ENCODE data around the gene CAPN10.
"Not testable (repeated sequence)": the region's sequence is repeated elsewhere in the genome, so short reads cannot be mapped to it uniquely, and the experiment has no call there.

The CAPN10 gene

DNA sequence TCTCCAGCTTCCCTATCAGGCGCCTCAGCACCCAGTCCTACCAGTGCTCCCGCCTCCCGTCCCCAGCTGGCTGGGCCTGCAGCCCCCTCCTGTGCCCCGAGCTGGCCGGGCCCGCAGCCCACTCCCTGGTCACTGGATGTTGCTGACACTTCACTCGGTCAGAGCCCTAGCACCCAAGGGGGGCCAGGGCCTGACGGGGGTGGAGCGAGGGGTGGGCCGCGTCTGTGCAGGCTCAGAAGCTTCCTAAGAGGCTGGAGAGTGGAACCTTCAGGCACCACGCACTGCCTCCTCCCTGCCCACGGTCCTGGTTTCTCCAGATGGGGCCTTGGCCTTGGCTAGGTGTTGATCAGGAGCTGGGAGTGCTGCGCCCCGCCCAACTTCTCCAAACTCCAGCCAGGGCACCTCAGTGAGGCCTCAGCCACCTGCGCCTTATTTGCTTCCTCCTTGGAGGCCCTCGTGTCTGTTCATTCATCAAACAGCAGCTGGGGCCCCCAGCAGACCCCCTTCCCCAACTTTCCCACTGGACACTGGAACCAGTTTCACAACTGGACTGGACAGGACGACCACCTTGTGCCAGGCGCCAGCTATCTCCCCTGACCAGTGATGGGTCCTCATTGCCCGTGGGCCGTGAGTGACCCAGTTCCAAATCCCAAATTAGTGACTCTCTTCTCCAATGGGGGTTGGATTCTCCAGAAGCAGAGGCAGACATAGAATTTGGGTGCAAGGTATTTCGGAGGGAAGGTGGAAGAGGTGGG lies 16.7 kb downstream of the CAPN10 start:
- no peak for DNase-seq (ENCODE audit: low spot score)

DNA sequence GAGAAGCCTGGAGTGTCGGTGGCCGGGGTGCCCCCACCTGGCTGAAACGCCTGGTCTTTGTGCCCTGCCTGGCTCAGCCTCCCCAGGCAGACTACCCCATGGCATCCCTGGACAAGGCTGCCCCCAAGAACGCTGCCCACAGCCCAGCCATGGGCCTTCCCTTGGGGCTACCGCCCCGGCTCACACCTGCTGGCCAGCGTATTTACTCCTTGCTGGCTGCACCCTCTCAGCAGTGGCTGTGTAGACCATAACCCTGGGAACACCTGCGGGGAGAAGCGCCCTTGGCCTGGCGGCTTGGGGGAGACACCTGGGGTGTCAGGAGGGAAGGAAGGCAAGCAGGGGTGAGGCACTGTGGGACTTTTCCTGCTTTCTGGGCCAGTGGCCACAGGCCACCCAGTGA lies 17.3 kb downstream of the CAPN10 start:
- peak; percentile 37 for DNase-seq (ENCODE audit: low spot score)

DNA sequence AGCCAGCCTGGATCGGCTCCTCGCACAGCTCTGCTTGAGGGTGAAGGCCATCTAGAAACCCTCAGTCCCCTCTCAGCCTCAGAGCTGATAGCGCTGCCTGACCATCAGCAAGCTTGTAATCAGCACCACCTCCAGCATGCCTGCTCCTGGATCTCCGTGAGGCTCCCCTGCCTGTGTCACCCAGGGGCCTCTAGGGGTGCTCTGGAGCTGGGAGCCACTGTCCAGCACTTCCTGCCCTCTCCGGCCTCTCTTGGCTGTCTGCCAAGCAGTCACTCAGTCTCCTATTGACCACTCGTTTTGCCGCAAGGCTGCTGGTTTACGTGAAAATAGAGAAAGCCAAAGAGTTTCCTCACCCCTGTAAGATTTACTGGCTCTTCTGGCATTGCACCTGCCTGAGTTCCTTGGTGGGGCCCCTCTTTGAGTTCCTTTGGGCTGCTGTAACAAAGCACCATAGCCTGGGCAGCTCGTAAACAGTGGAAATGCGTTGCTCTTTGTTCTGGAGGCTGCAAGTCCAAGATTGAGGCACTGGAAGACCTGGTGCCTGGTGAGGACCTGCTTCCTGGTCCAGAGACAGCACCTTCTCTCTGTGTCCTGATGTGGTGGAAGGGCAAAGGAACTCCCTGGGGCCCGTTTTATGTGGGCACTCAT lies 17.9 kb downstream of the CAPN10 start:
- peak; percentile 100 for DNase-seq (ENCODE audit: low spot score)

DNA sequence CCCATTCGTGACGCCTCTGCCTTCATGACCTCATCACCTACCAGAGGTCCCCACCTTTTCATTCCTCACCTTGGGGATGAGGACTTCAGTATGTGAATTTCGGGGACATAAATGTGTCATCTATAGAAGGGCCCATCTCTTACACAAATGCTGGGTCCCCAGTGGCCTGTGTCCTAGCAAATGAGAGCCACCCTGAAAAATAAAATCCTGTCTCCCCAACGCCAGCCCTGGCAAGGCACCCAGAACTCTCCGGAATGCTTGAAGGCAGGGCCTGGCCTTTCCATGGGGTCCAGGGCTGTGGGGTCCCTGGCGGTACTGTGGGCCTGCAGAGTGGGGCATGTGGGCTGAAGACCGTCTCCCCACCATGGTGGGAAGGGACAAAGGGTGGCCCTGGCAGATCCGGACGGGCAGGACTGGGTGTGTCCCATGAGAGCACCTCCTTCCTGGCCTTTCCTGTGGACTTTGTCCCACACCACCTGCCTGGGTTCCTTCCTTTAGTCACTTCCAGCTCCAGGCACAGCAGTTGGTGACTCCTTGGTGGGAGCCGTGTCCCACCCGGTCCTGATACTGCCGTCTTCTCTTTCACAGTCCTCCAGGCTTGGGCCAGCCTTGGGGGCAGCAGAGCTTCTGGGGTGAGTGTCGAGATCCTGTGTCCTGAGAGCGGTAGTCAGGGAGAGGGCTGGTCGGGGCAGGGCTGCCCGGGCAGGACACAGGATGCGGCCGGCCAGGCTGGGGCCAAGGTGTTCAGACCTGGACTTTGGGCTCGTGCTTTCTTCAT lies 18.6 kb downstream of the CAPN10 start:
- DNase-seq (ENCODE audit: low spot score): peak; percentile 58

DNA sequence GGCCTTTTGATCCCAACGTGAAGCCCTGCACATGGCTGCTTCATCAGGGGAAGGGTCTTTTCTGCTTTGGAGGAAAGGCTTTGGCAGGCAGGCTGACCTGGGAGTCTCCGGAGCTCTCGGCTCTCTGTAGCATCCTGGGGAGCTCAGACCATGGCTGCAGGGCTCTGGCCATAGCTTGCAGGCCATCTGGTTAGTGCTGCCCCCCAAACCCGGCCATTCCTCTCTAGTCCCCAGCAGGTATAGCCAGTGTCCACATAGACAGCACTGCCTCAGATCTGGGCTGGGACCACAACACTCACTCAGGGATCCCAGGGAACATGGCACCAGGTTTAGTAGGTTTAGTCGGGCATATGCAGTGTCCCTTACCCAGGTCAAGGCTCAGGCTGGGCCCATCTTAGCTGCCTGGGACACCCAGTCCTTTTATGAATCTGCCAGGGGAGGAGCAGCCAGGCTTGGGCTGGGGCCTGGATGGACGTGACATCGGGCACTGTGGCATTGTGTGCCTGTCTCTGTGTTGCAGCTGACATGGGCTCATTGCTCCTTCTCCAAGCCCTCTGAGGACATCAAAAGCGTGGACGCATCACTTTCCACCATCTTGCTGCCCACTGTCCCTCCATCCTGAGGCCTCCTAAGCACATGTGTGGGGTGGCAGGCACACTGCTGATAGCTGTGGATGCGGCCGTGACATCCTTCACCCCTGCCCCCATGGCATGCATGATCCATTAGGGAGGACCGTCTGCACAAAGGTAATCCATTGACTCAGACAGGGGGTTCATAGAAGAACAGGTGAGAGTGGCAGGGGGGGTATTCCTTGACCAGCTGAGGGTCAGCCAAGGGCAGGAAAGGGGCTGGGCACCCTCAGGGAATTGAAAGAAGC lies 19.6 kb downstream of the CAPN10 start:
- no peak for DNase-seq (ENCODE audit: low spot score)

DNA sequence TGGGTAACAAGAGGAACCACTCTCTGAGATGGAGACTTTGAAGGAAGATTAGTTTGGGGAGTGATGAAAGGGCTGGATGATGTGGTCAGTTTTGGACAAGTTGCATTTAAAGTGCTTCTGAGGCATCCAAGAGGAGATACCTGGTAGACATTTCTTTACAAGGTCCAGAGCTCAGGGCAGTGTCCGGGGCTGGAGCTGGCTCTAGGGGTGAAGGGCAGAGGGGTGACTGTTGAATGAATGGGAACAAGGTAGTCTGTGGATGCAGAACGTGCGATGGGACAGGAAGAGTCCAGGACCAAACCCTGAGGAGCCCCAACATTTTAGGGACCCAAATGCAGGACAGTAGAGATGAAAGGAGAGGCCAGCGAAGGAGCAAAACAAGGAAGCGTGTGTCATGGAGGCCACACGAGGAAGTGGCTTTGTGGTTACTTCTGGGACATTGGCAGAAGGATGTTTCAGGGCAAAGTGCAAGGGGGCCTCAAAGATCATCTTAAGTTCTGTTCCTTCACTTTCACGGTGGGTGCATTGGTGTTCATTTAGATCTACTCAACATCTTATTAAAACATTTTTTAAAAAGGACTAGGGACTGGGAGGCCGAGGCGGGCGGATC lies 25.2 kb downstream of the CAPN10 start:
- no peak for DNase-seq (ENCODE audit: low spot score)

DNA sequence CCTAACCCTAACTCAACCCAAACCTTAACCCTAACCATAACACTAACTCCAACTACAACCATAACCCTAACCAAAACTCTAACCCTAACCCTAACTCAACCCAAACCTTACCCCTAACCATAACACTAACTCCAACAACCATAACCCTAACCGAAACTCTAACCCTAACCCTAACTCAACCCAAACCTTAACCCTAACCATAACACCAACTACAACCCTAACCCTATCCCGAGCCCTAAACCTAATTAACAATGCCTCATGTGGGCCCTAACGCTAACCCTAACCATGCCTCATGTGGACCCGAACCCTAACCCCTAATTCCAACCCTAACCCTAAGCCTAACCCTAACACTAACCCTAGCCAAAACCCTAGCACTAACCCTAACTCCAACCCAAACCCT lies 27.2 kb downstream of the CAPN10 start:
- DNase-seq (ENCODE audit: low spot score): no peak

DNA sequence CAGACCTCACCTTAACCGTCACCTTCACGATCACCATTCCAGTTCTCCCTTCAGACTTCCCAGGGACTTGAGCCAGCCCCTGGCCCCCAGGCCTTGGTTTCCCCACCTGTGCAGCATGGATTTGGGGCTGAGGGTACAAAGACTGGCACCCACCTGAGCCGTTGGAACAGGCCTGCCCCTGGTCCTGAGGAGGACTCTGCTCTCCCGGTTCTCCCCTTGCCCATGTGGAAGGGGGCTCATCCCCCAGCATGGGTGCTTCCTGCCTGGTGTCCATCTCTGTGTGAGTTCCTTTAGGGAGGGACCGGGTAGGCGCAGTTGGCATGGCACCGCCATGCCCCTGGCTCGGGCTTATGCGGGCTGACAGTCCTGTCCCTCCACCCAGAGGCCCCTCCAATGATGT lies 27.9 kb downstream of the CAPN10 start:
- DNase-seq (ENCODE audit: low spot score): no peak

DNA sequence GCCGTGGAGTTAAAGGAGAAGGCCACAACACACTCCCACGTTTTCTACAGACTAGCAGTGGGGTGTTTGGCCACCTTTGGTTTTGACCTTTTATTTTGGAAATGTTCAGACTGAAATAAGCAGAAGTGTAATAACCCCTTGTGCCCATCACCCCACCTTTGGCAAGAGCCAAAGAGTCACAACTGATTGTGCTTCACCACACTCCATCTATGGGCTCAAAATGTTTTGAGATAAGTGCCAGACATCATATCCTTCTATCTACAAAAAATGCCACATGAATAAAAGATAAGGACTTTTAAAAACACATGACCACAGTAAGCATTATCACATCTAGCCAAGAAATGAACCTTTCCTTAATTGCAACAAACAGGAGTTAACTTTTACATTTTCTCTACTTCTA lies 28.9 kb downstream of the CAPN10 start:
- DNase-seq (ENCODE audit: low spot score): no peak

DNA sequence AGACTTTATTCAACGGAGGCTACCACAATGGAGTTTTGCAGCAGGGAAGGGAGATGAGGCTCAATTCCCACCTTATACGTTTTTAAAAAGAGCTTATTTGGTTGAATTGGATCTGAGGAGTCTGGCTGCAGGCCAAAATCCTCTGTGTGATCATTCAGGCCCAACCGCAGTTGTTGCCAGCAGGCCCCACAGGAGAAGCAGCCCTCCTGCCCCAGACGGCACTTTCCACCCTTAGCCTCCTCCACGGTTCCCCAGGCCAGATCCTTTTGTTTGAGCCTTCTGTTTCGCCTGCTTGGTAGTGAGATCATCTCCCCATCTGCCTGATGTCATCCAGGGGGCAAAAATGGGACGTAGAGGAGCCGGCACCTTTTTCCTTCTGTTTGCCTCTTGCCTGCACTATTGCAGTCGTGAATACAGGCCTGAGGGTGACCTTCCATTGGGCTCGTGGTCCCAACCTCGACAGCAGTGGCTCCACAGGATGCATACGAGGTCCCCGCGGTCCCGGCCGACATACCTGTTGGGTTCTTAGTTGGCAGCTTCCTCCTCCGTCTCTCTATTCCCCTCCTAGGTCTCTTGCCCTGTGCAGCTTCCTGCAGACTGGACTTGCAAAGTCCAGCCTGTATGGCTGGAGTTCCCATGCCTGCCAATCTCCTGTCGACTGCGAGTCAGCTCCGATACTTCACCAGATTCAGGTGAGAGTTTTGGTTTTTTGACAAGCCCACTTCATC lies 29.4 kb downstream of the CAPN10 start:
- DNase-seq (ENCODE audit: low spot score): no peak

DNA sequence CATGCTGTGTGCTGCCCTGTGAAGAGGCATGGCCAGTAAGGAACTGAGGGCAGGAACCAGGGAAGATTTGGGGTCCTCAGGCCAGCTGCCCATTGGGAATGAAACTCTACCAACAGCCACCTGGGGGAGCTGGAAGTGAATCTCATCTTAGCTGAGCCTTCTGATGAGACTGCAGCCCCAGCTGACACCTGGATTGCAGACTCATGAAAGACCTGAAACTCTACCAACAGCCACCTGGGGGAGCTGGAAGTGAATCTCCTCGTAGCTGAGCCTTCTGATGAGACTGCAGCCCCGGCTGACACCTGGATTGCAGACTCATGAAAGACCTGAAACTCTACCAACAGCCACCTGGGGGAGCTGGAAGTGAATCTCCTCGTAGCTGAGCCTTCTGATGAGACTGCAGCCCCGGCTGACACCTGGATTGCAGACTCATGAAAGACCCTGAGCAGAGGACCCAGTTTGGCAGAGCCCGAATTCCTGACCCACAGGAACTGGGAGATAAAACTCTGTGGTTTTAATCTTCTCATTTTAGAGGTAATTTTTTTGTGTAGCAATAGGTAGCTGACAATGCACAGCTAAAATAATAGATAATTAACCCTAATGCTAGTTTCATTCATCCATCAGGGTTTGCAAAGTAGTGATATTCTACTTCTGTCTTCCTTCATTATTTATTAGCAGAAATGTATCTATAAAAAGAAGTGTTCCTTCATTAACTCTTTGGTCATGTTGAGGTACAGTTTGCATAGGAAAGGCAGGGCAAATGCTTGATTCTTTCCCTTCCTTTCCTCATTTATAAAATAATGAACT lies 30.5 kb downstream of the CAPN10 start:
- DNase-seq (ENCODE audit: low spot score): not testable (repeated sequence)

DNA sequence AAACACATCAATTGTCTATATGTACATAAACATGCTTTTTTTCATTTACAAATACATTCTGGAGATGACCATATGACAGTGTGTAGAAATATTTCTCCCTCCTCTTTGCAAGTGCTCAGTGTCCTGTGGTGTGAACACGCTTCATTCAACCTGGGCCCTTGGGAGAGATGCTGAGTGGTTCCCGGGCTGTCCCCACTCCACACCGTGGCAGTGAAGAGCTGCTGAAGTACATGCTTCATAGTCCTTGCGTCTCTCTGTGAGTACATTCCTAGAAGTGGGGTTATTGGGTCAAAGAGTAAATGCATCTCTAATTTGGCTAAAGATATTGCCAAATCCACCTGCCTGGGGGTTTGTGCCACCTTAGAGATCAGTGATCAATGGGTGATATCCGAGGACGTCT lies 32.2 kb downstream of the CAPN10 start:
- DNase-seq (ENCODE audit: low spot score): no peak

DNA sequence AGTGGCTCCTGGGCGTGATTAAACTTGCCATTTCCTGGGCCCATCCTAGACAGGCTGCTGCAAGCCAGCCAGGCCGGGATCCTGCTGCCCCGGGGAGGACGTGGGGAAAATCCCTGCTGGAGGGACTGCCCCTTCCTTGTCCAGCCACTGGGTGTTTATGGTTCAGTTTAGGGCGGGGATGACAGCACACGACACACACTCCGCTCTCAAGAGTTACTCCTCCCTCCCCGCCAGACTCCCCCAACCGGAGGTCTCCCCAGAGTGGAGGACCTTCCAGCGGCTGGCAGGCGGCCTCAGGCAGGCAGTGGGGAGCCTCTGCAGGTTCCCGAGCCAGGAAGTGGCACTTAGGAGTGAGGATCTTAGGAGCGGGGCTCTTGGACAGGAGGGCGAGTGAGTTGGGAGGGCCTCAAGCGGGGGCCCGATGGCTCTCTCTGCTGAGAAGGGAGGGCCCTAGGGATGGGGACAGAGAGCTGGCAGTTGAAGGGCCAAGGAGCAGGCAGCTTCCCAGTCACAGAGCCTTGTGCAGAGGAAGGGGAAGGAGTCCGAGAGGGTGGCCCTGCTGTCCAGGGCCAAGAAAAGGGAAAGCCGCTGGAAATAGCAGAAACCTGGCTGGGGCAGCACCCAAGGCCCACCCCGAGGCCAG lies 33.1 kb downstream of the CAPN10 start:
- no peak for DNase-seq (ENCODE audit: low spot score)

DNA sequence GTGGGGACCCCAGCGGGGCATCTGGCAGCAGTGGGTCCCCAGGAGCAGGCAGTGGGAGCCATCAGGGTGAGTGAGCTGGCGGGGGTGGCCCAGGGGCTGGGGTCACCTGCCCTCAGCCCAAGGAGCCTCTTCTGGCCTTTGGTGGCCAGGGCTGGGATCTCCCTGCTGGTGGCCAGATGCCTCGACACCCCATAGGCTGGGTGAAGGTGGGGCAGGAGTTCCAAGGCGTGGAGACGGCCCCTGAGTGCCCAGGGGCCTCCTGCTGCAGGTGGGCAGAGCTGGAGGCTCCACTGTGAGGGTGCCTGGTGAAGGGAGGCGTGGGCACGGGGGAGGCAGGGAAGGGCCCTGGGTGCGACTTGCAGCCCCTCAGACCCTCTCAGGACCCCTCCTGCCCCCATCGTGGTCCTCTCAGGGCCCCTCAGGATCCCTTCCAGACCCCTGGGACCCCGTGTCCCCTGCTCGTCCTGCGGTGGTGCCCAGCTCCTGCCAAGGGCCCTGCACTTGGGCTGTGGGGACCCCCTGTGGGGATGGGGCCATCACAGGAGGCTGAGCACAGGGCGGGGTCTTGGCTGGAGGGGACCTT lies 33.7 kb downstream of the CAPN10 start:
- DNase-seq (ENCODE audit: low spot score): no peak

DNA sequence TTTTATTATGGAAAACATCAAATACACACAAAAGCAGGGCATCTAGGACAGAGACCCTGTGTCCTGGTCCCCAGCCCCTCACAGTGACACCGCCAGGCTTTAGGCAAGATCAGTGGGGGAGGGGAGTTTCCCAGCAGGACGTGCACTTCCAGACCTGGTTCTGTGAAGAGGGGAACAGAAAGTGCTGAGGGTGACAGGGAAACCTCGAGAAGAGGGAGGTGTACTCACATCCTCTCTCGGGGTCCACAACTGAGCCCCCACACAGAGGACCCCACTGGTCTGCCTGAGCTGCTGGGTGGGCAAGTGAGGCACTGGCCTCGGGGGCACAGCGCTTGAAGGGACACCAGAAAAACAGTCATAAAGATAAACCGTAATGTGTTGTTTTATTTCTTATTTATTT lies 34.3 kb downstream of the CAPN10 start:
- DNase-seq (ENCODE audit: low spot score): no peak

DNA sequence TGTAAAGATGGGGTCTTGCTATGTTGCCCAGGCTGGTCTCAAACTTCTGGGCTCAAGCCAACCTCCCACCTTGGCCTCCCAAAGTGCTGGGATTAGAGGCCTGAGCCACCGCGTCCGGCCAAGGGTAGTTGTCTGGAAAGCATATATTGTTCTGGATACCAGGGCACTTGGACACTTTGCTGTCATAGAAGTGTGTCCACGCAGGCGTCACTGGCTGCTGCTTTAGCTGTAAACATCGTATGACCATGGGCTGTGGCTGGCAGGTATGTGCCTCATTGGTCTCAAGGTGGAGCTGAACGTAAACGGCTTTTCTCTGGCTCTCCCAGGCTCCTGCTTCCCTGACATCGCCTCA lies 35.5 kb downstream of the CAPN10 start:
- DNase-seq (ENCODE audit: low spot score): no peak

DNA sequence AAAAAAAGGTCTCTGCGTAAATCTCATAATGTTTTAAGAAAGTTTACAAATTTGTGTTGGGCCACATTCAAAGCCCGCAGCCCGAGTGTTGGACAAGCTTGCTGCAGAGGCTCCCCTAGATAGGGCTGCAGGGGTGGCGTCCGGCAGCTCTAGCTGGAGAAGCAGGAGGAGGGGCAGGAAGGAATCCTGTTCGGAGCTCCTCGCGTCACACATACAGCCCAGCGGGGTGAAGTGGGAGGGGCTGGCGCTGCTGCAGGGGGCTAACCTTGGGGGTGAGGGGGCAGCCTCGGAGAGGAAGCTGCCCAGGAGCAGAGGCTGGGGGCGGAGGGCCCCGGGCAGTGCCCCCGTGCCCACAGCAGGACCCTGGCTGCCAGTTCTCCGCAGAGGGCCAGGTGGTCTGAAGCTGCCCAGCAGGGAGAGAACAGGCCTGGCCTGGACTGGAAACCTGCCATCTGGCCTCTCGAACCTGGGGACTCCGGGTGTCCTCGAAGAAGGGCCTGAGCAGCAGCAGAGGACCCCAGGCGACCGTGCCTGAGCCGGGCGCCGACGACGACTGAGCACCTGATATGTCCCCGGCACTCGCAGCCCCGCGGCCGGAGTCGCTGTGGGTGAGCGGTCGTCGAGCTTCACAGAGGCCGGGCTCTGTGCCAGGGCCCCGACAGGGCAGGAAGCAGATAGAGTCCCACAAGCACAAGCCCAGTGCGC lies 36.1 kb downstream of the CAPN10 start:
- no peak for DNase-seq (ENCODE audit: low spot score)

DNA sequence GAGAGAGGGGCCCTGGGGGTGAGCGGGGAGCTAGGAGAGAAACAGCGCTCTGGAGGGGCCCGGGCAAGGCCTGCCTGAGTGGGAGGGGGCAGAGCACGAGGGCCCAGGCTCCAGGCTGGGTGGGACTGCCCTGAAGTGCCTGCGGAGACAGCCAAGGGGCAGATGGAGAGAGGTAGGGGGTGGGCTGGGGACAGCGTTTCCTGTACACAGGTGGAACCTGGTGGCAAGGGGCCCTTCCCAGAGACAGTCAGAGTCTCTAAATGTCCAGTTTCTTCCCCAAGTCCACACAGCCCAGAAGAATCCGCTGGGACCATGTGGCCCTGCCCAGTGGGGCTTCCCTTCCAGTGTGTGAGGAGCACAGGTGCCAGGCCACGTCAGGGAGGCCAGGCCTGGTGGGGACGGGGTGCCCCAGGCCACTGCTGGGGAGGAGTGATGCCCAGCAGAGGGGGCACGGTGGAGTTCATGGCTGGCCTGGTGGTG lies 37.0 kb downstream of the CAPN10 start:
- DNase-seq (ENCODE audit: low spot score): no peak

Measured in HuH-7.5 (cell line).